NAMALWA (cell line): ENCODE data around the gene COPE.
"Not testable (repeated sequence)": the region's sequence is repeated elsewhere in the genome, so short reads cannot be mapped to it uniquely, and the experiment has no call there.

Experiments
- DNase-seq: peaks from one replicate; pipeline ENCODE4 v3.0.0-alpha.2; 2015; ENCODE audit warnings: low spot score

COPE gene

GRCh38 chr19:18908917-18909619, 10.1 kb downstream of the COPE start:
- no peak for DNase-seq

- DNase-seq: no peak
Measured at GRCh38 chr19:18906605-18907519, 12.3 kb downstream of the COPE start.

GRCh38 chr19:18905513-18906236, 13.5 kb downstream of the COPE start:
- DNase-seq: peak; percentile 40

DNA sequence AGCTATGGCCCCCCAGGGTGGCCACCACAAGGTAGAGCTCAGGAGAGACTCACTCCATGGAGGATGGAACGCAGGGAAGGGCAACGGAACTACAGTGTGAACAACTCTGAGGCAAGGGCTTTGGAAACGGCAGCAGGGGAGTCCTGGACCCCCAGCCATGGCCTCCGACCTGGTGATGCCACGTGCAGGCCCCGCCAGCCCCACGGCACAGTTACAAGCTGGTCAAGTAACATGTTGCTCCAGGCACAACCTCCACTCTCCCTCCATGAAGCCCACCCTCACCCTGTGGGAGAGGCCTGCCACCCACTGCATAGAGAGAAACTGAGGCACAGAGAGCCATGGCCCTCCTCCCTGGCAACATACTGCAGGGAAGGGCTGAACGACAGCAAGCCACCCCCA, 14.1 kb downstream of the COPE start:
- no peak for DNase-seq

- no peak for DNase-seq
Measured at GRCh38 chr19:18904334-18905057, 14.7 kb downstream of the COPE start.

DNA sequence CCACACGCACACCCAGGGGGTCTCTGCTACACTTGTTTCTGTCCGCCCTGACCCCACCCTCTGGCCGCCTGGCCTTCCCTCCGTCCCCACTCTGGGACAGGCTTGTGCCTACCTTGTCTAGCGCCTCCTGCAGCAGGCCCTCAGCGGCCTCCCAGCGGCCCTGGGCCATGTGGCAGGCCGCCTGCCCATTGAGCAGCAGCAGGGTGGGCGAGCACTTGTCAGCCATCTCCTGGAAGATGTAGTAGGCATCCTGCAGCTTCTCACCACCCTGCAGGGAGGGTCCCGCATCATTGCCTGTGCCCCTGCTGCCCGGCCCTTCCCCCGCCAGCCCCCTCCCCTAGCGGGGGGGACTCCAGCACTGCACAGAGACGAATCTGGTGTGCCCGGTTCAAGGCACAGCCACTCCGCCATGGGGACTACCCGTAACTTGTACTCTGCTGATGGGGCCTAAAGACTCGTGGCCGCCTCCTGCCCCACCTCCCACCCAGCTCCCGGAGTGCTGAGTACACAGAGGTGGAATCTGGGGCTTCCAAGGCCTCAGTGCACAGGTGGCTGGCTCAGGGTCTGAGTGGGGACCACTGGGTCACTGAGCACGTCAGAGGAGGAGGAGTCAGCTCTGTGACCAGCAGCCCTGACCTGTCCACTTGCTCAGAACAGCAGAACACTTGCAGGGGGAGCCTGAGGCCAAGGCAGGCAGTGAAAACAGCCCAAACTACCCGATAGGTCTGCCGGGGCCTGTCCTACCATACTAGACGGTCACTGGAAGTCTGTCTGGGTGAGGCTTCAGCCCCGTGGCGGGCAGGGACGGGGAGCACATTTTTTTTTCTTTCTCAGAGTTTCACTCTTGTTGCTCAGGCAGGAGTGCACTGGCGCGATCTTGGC, 15.8 kb downstream of the COPE start:
- DNase-seq: no peak

- DNase-seq: not testable (repeated sequence)
Measured at GRCh38 chr19:18902519-18902918, 16.7 kb downstream of the COPE start.

DNA sequence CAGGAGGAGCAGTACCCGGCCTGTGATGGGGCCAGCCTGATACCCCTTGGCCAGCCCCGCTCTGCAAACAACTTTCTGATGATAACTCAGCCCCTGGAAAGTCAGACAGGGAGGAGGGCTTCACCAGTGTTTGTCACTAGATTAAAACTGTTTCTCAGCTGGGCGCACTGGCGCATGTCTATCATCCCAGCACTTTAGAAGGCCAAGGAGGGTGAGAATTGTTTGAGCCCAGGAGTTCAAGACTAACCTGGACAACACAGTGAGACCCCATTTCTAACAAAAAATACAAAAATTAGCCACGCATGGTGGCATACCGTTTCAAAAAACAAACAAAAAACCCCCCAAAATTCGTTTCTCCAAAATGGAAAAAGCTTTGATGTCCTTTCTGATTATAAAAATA, 17.7 kb downstream of the COPE start:
- DNase-seq: no peak

DNA sequence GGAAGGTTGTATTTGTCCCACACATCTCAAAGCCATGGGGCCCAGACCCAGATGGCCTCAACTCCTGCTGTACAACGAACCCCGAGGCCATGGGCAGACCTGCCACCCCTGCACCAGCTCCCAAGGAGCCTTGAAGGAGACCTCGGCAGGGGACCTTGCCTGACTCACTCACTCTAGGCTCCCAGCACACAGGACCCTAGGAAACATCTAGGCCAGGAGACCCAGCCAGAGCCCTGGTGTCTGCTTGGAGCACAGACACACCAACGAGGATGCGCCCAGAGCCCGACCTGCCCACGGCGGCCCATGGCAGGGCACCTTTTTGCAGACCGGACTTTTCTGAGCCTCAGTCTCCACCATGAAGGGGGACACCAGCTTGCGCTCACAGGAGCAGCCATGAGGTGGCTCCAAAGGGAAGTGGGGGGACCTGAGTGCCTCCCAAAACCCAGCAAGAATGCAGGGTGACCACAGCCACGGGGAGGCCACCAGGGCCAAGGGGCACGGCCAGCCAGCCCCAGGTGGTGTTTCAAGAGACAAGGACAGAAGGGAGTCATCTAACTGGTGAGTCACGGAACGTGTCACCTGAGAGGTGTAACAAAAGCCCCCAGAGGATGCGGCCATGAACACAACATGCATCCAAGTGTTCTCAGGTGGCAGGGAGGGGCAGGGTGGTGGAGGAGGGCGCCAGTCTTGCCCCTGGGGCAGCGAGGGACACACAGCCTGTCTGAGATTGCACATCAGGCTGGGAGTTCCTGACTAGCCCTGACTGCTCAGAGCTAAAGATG, 18.3 kb downstream of the COPE start:
- no peak for DNase-seq

DNA sequence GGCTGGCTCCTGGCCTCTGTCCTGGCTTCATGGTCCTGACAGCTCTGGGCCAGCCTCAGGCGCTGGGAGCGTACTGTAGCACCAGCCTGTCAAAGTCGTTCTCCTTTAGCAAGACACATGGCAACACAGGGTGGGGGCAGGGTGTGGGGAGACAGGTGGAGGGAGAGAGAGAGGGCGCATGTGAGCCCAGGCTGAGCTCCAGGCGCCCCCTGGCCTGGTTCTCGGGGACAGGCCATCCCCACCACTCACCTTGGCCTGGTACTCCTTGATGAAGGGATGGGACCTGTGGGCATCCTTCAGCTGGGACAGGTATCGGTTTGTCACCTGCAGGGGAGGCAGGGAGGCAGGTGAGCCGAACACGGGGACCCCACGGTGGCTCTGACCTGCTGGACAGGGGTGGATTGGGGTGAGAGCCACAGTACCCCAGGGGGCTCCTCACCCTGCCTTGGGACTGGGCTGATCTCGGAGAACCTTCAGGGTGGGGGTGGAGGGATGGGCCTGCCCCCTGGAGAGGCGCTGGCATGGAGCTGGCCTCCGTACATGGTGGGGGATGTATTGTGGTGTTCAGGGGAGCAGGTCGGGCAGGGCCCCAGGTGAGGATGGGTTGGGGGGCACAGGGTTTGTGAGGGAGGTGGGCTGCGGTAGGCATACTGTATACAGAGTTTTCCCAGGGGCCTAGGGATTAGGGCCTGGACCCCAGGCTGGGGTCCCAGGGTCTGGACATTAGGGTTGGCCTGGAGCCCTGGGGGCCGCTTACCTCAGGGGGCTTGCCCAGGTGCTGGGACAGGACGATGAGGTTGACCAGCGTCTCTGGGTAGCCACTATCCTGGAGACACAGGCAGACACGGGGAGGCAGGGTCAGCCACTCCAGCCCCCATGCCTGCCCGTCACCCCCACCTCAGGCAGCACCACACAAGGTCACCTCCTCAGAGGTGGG, 19.3 kb downstream of the COPE start:
- DNase-seq: no peak

DNA sequence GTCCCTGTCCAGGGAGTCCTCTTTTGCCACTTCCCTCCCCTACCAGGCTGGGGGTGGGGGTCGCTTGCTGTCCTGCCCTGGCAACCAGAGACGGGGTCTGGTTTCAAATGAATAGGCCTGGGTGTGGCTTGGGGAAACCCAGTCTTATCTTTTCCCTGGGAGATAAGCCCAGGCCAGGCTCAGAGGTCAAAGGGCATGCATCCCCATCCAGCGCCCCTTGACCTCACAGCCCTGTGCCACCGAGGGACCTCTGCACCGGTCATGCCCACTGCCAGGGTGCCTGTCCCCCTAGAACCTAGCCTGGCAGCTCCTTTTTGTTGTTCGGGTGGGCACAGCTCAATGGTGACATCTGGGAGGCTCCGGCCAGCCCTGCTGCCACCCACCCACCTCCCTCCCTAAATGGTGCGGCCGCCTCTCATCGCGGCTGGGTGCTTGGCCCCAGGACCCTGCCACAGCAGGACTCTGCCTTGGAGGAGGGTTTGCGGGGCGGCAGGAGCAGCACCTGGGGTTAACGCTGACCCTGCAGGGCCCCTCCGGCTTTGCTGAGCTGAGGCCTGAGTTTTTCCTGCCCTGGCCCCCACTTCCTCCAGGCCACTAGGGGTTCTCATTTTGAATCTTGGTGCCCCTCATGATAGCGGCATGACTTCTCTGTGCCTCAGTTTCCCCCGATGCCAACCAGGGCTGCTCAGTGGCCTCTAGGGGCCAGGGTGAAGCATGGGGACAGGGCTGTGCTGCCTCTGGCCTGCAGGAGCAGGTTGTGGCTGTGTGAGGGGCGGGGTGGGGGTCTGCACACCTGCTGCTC, 20.4 kb downstream of the COPE start:
- no peak for DNase-seq

GRCh38 chr19:18898081-18898606, 21.0 kb downstream of the COPE start:
- no peak for DNase-seq

DNA sequence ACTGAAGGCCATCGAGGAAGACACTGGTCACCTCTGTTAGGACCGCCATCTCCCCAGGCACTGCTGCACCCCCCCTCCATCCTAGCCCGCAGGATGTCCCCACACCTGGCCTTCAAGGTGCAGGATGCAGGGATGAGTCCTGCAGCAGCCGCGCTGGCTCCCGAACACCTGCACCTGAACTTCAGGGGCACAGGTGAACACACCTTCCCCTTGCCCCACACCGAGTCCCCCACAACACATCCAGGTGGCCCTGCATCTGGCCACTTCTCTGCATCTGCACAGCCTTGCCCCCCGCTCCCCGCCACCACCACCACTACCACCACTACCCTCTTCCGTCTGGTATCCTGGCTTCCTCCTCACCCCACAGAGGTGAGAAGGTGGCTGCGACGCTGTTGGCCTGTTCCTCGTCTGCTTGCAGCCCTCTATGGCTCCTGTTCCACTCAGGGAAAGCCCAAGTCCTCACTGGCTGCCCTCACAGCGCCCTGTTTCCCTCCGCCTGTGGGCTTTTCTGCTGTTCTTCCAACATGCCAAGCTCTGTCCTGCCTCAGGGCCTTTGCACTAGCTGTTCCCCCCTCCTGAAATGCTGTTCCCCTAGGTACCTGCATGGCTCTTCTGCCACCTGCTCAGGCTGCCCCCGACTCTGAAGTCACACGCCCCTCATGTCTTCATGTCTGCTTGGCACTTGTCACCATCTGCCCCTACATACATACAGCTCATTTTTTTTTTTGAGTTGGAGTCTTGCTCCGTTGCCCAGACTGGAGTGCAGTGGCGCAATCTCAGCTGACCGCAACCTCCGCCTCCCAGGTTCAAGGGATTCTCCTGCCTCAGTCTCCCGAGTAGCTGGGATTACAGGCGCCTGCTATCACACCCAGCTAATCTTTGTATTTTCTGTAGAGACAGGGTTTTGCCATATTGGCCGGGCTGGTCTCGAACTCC, 21.8 kb downstream of the COPE start:
- DNase-seq: no peak

DNA sequence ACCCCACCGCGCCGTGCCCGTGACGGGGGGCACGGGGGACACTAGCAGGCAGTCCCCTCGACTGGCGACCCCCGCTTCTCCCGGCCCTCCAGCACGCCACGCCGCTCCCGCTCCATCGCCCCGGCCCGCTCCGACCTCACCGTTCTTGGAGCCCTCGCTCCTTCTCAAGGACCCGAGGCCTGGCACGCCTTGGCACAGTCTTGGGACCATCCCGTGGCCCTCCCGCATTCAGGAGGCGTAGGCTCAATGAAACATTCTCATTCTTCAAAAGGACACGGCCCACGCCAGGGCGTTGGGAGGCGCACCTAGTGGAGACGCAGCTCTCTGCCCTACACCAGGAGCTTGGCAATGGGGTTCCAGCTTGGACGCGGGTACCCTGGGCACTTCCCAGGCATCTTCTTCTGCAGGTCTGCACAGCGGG, 22.8 kb downstream of the COPE start:
- no peak for DNase-seq

- no peak for DNase-seq
Measured at GRCh38 chr19:18895824-18896341, 23.3 kb downstream of the COPE start, which contains the start of gene CERS1. TSS of gene CERS1 (minus strand) at chr19:18896158. CDS start at chr19:18896072, 86 bp downstream.
